ENCODE data around the gene FOXO3.

DNA sequence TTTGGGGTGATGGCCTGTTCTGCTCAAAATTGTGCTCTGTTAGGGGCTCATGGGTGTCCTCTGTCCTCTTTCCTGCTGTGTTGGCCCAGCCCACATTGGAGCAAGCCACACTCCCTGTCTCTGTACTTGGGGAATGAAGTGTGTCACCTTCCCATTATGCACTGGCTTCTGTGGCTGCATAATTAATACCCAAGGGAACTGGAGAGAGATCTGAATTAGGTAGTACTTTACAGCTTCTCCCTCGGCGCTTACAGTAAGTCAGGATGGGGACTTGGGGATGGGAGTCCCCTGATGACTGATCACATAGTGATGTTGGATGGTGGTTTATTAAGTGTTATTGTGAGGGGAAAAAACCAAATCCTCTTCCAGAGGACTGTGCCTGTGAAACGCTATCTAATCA is 116.6 kb downstream of the FOXO3 start:
- TF ChIP-seq, protein P1, sequence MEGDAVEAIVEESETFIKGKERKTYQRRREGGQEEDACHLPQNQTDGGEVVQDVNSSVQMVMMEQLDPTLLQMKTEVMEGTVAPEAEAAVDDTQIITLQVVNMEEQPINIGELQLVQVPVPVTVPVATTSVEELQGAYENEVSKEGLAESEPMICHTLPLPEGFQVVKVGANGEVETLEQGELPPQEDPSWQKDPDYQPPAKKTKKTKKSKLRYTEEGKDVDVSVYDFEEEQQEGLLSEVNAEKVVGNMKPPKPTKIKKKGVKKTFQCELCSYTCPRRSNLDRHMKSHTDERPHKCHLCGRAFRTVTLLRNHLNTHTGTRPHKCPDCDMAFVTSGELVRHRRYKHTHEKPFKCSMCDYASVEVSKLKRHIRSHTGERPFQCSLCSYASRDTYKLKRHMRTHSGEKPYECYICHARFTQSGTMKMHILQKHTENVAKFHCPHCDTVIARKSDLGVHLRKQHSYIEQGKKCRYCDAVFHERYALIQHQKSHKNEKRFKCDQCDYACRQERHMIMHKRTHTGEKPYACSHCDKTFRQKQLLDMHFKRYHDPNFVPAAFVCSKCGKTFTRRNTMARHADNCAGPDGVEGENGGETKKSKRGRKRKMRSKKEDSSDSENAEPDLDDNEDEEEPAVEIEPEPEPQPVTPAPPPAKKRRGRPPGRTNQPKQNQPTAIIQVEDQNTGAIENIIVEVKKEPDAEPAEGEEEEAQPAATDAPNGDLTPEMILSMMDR (IDR thresholded peaks at IDR 0.05): no peak
- TF ChIP-seq POLR2A (IDR thresholded peaks at IDR 0.05): no peak

Measured in lower leg skin (tissue), 3 donors.